HEK293T (cell line): ENCODE results near the gene TDRKH.

ENCODE experiments used
- ARNT ChIP-seq: fragments of 450-650 bp; IDR thresholded peaks from 2 replicates; pipeline ENCODE4 v1.6.1; 2017; ENCODE audit warnings: mild to moderate bottlenecking
- BHLHE40 ChIP-seq: fragments of 450-650 bp; IDR thresholded peaks from 2 replicates; pipeline ENCODE4 v1.6.1; 2016; ENCODE audit warnings: mild to moderate bottlenecking, moderate library complexity, borderline replicate concordance
- ELF4 ChIP-seq: fragments of 450-650 bp; IDR thresholded peaks from 2 replicates; pipeline ENCODE4 v1.6.1; 2017; ENCODE audit warnings: antibody characterized with exemption
- FOXA1 ChIP-seq: fragments of 450-650 bp; IDR thresholded peaks from 2 replicates; pipeline ENCODE4 v1.6.1; 2016; ENCODE audit warnings: mild to moderate bottlenecking
- FOXK2 ChIP-seq: fragments of 450-650 bp; IDR thresholded peaks from 2 replicates; pipeline ENCODE4 v1.6.1; 2016; ENCODE audit warnings: mild to moderate bottlenecking
- FOXM1 ChIP-seq: fragments of 450-650 bp; IDR thresholded peaks from 2 replicates; pipeline ENCODE4 v1.6.1; 2017; ENCODE audit warnings: mild to moderate bottlenecking, borderline replicate concordance
- HDGF ChIP-seq: fragments of 450-650 bp; IDR thresholded peaks from 2 replicates; pipeline ENCODE4 v1.6.1; 2017; ENCODE audit warnings: antibody characterized with exemption, borderline replicate concordance
- LEF1 ChIP-seq: fragments of 450-650 bp; IDR thresholded peaks from 2 replicates; pipeline ENCODE4 v1.6.1; 2017; ENCODE audit warnings: mild to moderate bottlenecking, borderline replicate concordance
- NFRKB ChIP-seq: fragments of 450-650 bp; IDR thresholded peaks from 2 replicates; pipeline ENCODE4 v1.6.1; 2016; ENCODE audit warnings: mild to moderate bottlenecking, moderate library complexity
- PKNOX1 ChIP-seq: fragments of 450-650 bp; IDR thresholded peaks from 2 replicates; pipeline ENCODE4 v1.6.1; 2016
- SP1 ChIP-seq: fragments of 450-650 bp; IDR thresholded peaks from 2 replicates; pipeline ENCODE4 v1.6.1; 2017
- SUZ12 ChIP-seq: fragments of 450-650 bp; IDR thresholded peaks from 2 replicates; pipeline ENCODE4 v1.6.1; 2016; ENCODE audit warnings: mild to moderate bottlenecking
- TARDBP ChIP-seq: fragments of 450-650 bp; IDR thresholded peaks from 2 replicates; pipeline ENCODE4 v1.6.1; 2016
- ZNF384 ChIP-seq: fragments of 450-650 bp; IDR thresholded peaks from 2 replicates; pipeline ENCODE4 v1.6.1; 2016

DNA sequence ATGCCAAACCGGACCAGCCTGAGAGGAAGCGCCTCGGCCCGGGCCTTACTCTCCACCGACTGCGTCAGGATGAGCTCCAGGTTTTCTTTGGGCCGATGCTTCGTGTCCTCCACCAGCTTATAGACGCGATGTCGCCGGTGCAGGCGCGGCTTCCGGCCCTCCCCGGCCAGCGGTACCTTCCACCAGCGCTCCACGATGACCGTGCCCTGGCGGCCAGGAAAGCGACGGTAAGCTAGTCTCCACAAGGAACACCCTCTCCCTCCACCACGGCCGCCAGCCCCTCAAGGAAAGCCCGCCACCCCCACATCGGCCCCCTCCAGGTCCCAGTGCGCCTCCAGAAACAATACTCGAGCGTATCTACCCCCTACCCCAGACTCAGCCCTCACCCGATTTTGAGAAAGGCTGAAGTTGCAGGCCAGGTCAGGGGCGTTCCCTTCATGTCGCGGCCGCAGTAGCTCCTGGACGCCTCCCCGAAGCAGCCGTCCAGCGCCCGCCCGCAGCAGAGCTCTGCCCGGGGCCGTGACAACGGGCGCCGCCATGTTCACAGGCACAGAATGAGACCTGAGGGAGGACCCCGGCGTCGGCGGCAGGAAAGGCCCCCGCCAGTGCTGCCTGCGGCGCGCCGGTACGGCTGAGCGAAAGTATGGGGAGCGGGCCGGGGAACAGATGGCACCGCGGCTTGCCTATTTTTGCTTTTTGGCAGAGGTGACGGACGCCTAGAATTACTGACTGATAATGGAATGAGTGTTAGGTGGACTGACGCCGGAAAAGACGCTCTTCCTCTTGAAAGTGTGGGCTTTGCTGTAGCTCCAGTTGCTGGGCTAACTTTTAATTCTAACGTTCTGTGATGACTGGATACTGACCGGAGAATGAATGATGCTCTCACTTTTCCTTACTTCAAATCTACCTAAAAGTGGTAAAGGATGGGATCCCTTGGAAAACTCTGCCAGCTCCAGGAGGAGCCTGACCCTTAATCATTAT, 27.1 kb downstream of the TDRKH start, which contains the start of gene MRPL9:
- TF ChIP-seq BHLHE40 = no peak
- TF ChIP-seq LEF1 = no peak
- no peak for TF ChIP-seq FOXM1
- TF ChIP-seq SP1 = no peak
- TF ChIP-seq SUZ12 = no peak
- no peak for TF ChIP-seq FOXA1
- no peak for TF ChIP-seq ARNT
- no peak for TF ChIP-seq PKNOX1
- TF ChIP-seq TARDBP = no peak
- TF ChIP-seq ELF4 = peak; percentile 49; the same call in 1 of the 2 replicates
- no peak for TF ChIP-seq ZNF384
- no peak for TF ChIP-seq FOXK2
- peak; percentile 46; the same call in 1 of the 2 replicates for TF ChIP-seq NFRKB
- no peak for TF ChIP-seq HDGF
